Adipocyte (in vitro differentiated cells): Measurements from ENCODE around the gene C1QTNF6.

Source experiments
- DNase-seq: peaks from one replicate; pipeline ENCODE4 v3.0.0-alpha.2; 2015; ENCODE audit warnings: low read depth
- H3K27me3 ChIP-seq: replicated peaks from 2 replicates; pipeline ENCODE4 v1.7.0; 2013; ENCODE audit warnings: mild to moderate bottlenecking, low read length, moderate library complexity; ENCODE audit not compliant: control insufficient read depth, insufficient read depth
- H3K36me3 ChIP-seq: 2 replicates; pipeline ENCODE4 v1.7.0; 2013; ENCODE audit warnings: low read length, mild to moderate bottlenecking, moderate library complexity; ENCODE audit not compliant: control insufficient read depth, insufficient read depth, severe bottlenecking
- H3K4me1 ChIP-seq: 2 replicates; pipeline ENCODE4 v1.7.0; 2013; ENCODE audit warnings: mild to moderate bottlenecking, low read length, moderate library complexity; ENCODE audit not compliant: control insufficient read depth, insufficient read depth
- H3K4me3 ChIP-seq: 2 replicates; pipeline ENCODE4 v1.7.0; 2013; ENCODE audit warnings: mild to moderate bottlenecking, low read length, moderate library complexity
- H3K9ac ChIP-seq: 2 replicates; pipeline ENCODE4 v1.7.0; 2013; ENCODE audit warnings: mild to moderate bottlenecking, low read length, moderate library complexity
- H3K9me3 ChIP-seq: 2 replicates; pipeline ENCODE4 v1.7.0; 2013; ENCODE audit warnings: mild to moderate bottlenecking, low read length, moderate library complexity; ENCODE audit not compliant: control insufficient read depth

C1QTNF6 gene

GRCh38 chr22:37229805-37230672, 42.0 kb upstream of the C1QTNF6 start:
- no peaks in the 10 kb centered on the region for H3K9me3 ChIP-seq
- H3K4me3 ChIP-seq: no peak overlapping the region
- peak; percentile 44 for DNase-seq
- H3K9ac ChIP-seq: no peak overlapping the region
- no peaks in the 10 kb centered on the region for H3K27me3 ChIP-seq
- H3K4me1 ChIP-seq: peaks cover 23% of the 10 kb centered on the region
- no peaks in the 10 kb centered on the region for H3K36me3 ChIP-seq

- no peaks in the 10 kb centered on the region for H3K27me3 ChIP-seq
- peak; percentile 74 for DNase-seq
- H3K4me3 ChIP-seq: no peak overlapping the region
- peaks cover 22% of the 10 kb centered on the region for H3K4me1 ChIP-seq
- H3K9me3 ChIP-seq: no peaks in the 10 kb centered on the region
- H3K36me3 ChIP-seq: no peaks in the 10 kb centered on the region
- no peak overlapping the region for H3K9ac ChIP-seq
Measured at GRCh38 chr22:37229012-37229804, 41.2 kb upstream of the C1QTNF6 start.

GRCh38 chr22:37228106-37229011, 40.3 kb upstream of the C1QTNF6 start:
- Histone ChIP-seq H3K4me3 (no peak overlapping the region), H3K27me3 (no peaks in the 10 kb centered on the region), H3K9ac (no peak overlapping the region), H3K36me3 (no peaks in the 10 kb centered on the region), H3K9me3 (no peaks in the 10 kb centered on the region), H3K4me1 (peaks cover 16% of the 10 kb centered on the region)
- DNase-seq: peak; percentile 42

GRCh38 chr22:37226514-37226913, 38.5 kb upstream of the C1QTNF6 start:
- H3K4me3 ChIP-seq: no peak overlapping the region
- H3K9ac ChIP-seq: no peak overlapping the region
- peaks cover under 1% of the 10 kb centered on the region for H3K27me3 ChIP-seq
- no peaks in the 10 kb centered on the region for H3K9me3 ChIP-seq
- no peaks in the 10 kb centered on the region for H3K36me3 ChIP-seq
- H3K4me1 ChIP-seq: peaks cover 16% of the 10 kb centered on the region
- DNase-seq: no peak

GRCh38 chr22:37226087-37226486, 38.0 kb upstream of the C1QTNF6 start:
- H3K9me3 ChIP-seq: peaks cover 3% of the 10 kb centered on the region
- H3K27me3 ChIP-seq: peaks cover 5% of the 10 kb centered on the region
- no peak overlapping the region for H3K9ac ChIP-seq
- H3K4me3 ChIP-seq: no peak overlapping the region
- no peaks in the 10 kb centered on the region for H3K36me3 ChIP-seq
- no peak for DNase-seq
- peaks cover 16% of the 10 kb centered on the region for H3K4me1 ChIP-seq

GRCh38 chr22:37225481-37225880, 37.4 kb upstream of the C1QTNF6 start:
- H3K4me1 ChIP-seq: peaks cover 16% of the 10 kb centered on the region
- H3K9ac ChIP-seq: no peak overlapping the region
- H3K27me3 ChIP-seq: peaks cover 7% of the 10 kb centered on the region
- H3K36me3 ChIP-seq: no peaks in the 10 kb centered on the region
- H3K9me3 ChIP-seq: peaks cover 4% of the 10 kb centered on the region
- H3K4me3 ChIP-seq: no peak overlapping the region
- no peak for DNase-seq

- Histone ChIP-seq H3K9ac (no peak overlapping the region), H3K36me3 (no peaks in the 10 kb centered on the region), H3K4me1 (peaks cover 15% of the 10 kb centered on the region), H3K4me3 (no peak overlapping the region), H3K9me3 (peaks cover 4% of the 10 kb centered on the region), H3K27me3 (peaks cover 12% of the 10 kb centered on the region)
- DNase-seq: no peak
Measured at GRCh38 chr22:37224757-37225420, 36.8 kb upstream of the C1QTNF6 start.

GRCh38 chr22:37223965-37224551, 36.0 kb upstream of the C1QTNF6 start:
- no peaks in the 10 kb centered on the region for H3K36me3 ChIP-seq
- H3K9ac ChIP-seq: no peak overlapping the region
- no peak overlapping the region for H3K4me3 ChIP-seq
- peaks cover 4% of the 10 kb centered on the region for H3K9me3 ChIP-seq
- H3K4me1 ChIP-seq: peaks cover 6% of the 10 kb centered on the region
- no peak for DNase-seq
- peaks cover 20% of the 10 kb centered on the region for H3K27me3 ChIP-seq

GRCh38 chr22:37222440-37222971, 34.5 kb upstream of the C1QTNF6 start:
- Histone ChIP-seq H3K27me3 (peaks cover 28% of the 10 kb centered on the region), H3K9me3 (peaks cover 4% of the 10 kb centered on the region), H3K36me3 (no peaks in the 10 kb centered on the region), H3K4me1 (no peaks in the 10 kb centered on the region), H3K9ac (no peak overlapping the region), H3K4me3 (no peak overlapping the region)
- DNase-seq: no peak
